Measurements from ENCODE around the gene GPC3. TPM values are rescaled to one million over a fixed set of nuclear protein-coding genes. Genes with fewer than 3 reads are reported as not detected.
A peak's percentile ranks its signal among the peaks of the same experiment; 100 is the strongest.

Gene GPC3
- total and polyA plus RNA-seq, 8 donors, result 0.46 to 137 (median 4.4) TPM

GRCh38 chrX:133789829-133790228, 195.6 kb downstream of the GPC3 start:
- H3K4me3 ChIP-seq, result no peak overlapping the region
- WGBS, 5 donors, result 45 to 64% (median 56%) methylated on average over 3 of the region's 3 CpGs
- no peak overlapping the region for H3K27ac ChIP-seq
- no peaks in the 10 kb centered on the region for H3K9me3 ChIP-seq
- TF ChIP-seq POLR2A (IDR thresholded peaks at IDR 0.05) (no peak), EP300 (IDR thresholded peaks at IDR 0.05) (no peak), POLR2AphosphoS5 (IDR thresholded peaks at IDR 0.05) (no peak)
- TF ChIP-seq, protein P1, sequence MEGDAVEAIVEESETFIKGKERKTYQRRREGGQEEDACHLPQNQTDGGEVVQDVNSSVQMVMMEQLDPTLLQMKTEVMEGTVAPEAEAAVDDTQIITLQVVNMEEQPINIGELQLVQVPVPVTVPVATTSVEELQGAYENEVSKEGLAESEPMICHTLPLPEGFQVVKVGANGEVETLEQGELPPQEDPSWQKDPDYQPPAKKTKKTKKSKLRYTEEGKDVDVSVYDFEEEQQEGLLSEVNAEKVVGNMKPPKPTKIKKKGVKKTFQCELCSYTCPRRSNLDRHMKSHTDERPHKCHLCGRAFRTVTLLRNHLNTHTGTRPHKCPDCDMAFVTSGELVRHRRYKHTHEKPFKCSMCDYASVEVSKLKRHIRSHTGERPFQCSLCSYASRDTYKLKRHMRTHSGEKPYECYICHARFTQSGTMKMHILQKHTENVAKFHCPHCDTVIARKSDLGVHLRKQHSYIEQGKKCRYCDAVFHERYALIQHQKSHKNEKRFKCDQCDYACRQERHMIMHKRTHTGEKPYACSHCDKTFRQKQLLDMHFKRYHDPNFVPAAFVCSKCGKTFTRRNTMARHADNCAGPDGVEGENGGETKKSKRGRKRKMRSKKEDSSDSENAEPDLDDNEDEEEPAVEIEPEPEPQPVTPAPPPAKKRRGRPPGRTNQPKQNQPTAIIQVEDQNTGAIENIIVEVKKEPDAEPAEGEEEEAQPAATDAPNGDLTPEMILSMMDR (IDR thresholded peaks at IDR 0.05), result no peak
- peaks cover 0 to 4% (median 0%) of the 10 kb centered on the region in 3 donors for H3K27me3 ChIP-seq
- H3K36me3 ChIP-seq, result no peaks in the 10 kb centered on the region
- intact Hi-C loops (cut with DNase I; ENCODE audit: low total_unique reads), result no loop called here
- no peaks in the 10 kb centered on the region for H3K4me1 ChIP-seq
- no peak for DNase-seq

DNA sequence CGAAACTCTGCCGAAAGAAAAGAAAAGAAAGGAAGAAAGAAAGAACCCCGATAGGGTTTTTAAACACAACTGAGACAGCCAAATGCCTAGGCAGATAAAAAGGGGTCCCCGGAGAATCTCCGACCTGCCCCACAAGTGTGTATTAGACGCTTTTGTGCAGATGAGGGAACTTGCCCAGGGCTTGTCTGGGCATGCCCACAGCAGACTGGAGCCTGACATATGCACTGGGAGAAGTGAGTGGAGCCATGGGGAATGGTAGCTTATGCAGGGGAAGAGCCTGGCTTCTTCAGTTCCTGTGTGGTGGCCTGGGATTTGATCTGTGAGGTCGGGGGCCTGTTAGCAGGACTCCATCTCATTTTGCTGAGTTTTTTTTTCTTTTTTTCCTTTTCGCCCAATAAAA, 199.0 kb downstream of the GPC3 start:
- Histone ChIP-seq H3K27ac (no peak overlapping the region), H3K36me3 (no peaks in the 10 kb centered on the region), H3K4me3 (no peak overlapping the region), H3K9me3 (no peaks in the 10 kb centered on the region), H3K27me3 (peaks cover 0 to 4% (median 0%) of the 10 kb centered on the region in 3 donors), H3K4me1 (no peaks in the 10 kb centered on the region)
- TF ChIP-seq EP300 (IDR thresholded peaks at IDR 0.05), result no peak
- TF ChIP-seq, protein P1 (IDR thresholded peaks at IDR 0.05), result no peak
- TF ChIP-seq POLR2A (IDR thresholded peaks at IDR 0.05), result no peak
- intact Hi-C loops (cut with DNase I; ENCODE audit: low total_unique reads), result no loop called here
- WGBS, 5 donors, result 86 to 95% (median 89%) methylated on average over 8 of the region's 8 CpGs
- no peak for DNase-seq

DNA sequence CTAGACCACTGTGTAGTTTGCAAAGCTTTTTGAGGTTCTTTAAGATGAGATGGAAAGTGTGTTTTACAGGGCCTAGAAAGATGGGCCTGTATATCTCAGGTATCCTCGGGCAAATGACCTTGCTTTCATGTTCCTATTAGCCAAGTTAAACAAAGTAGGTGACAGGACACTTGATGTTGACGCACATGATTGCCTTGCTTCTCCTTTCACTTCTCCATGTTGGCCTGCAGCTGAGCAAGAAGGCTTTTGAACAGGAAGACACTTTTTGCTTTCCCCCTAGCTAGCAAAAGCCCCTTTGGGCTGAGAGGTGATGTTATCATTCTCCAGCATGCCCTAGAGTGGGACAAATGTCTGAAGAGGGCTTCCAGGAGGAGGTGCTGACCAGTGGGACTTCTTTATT, 202.1 kb downstream of the GPC3 start:
- WGBS, 5 donors, result 42 to 65% (median 57%) methylated on average over 2 of the region's 2 CpGs
- no peaks in the 10 kb centered on the region for H3K9me3 ChIP-seq
- no peak for TF ChIP-seq POLR2A (IDR thresholded peaks at IDR 0.05)
- H3K36me3 ChIP-seq, result no peaks in the 10 kb centered on the region
- H3K27me3 ChIP-seq, result no peaks in the 10 kb centered on the region
- no peak overlapping the region for H3K27ac ChIP-seq
- no peaks in the 10 kb centered on the region for H3K4me1 ChIP-seq
- peak in 1 of 2 donors; percentile 12 for DNase-seq
- intact Hi-C loops (cut with DNase I; ENCODE audit: low total_unique reads), result no loop called here
- no peak overlapping the region for H3K4me3 ChIP-seq

DNA sequence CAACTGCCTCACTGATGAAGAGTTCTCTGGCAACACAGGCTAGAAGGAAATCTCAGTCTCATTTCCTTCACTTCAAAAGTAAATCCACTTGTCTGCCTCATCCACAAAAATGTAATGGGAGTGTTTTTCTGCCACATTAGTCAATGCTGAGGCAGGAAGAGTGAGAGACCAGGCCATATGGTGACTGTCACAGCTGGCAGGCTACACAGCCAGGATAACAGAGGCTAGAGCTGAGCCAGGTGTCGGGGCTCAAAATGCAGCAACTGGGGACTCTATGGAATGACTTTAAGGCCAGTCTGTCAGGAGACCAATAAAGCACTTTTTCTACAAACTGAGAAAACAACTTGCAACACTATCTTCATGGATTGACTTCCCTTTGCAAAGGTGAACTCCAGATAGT, 204.2 kb downstream of the GPC3 start:
- no peaks in the 10 kb centered on the region for H3K27me3 ChIP-seq
- intact Hi-C loops (cut with DNase I; ENCODE audit: low total_unique reads), result no loop called here
- DNase-seq, result peak in 1 of 2 donors; percentile 31
- H3K27ac ChIP-seq, result no peak overlapping the region
- no peak overlapping the region for H3K4me3 ChIP-seq
- no peak for TF ChIP-seq POLR2A (IDR thresholded peaks at IDR 0.05)
- TF ChIP-seq EP300 (IDR thresholded peaks at IDR 0.05), result no peak
- TF ChIP-seq, protein P1 (IDR thresholded peaks at IDR 0.05), result no peak
- no peak for TF ChIP-seq POLR2AphosphoS5 (IDR thresholded peaks at IDR 0.05)
- 69 to 100% (median 87%) methylated on average over 1 of the region's 1 CpG for WGBS, 5 donors
- H3K9me3 ChIP-seq, result no peaks in the 10 kb centered on the region
- H3K4me1 ChIP-seq, result no peaks in the 10 kb centered on the region
- no peaks in the 10 kb centered on the region for H3K36me3 ChIP-seq

GRCh38 chrX:133776072-133776471, 209.3 kb downstream of the GPC3 start:
- 52 to 73% (median 69%) methylated on average over 7 of the region's 7 CpGs for WGBS, 5 donors

More at GRCh38 chrX:133776072-133776471, 209.3 kb downstream of the GPC3 start:
- Histone ChIP-seq H3K36me3 (no peaks in the 10 kb centered on the region), H3K4me1 (no peaks in the 10 kb centered on the region), H3K9me3 (no peaks in the 10 kb centered on the region), H3K27me3 (no peaks in the 10 kb centered on the region), H3K27ac (no peak overlapping the region), H3K4me3 (no peak overlapping the region)
- intact Hi-C loops (cut with DNase I; ENCODE audit: low total_unique reads), result no loop called here
- DNase-seq, result peak in 1 of 2 donors; percentile 27
- TF ChIP-seq, protein P1 (IDR thresholded peaks at IDR 0.05), result peak in 3 of 7 experiments; percentile 6 to 26 (median 18)
- TF ChIP-seq EP300 (IDR thresholded peaks at IDR 0.05), result no peak

Measured in stomach (tissue), 9 donors.